ENCODE data around the gene ZNF491. TPM values are rescaled to one million over a fixed set of nuclear protein-coding genes. Genes with fewer than 3 reads are reported as not detected.

The ZNF491 gene
- total and polyA plus RNA-seq, 2 of the 8 experiments (the other 6 are each of a cell fraction or from before 2014, with no cell fraction given) = 0.18 to 0.78 TPM

DNA sequence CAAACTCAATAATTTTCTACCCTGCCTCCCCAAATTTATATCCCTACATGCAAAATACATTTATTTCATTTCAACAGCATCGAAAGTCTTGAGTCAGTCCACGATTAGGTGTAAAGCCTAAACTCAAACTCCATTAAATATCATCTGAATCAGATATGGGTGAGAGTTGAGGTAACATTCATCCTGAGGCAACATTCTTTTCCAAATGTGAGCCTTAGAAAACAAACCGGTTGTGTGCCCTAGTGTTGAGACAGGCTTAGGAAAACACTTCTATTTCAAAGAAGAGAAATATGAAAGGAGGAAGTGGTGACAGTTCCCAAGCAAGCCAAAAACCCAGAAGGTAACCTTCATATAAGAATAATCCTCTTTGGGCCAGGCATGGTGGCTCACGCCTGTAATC, 43.7 kb upstream of the ZNF491 start:
- no peaks in the 10 kb centered on the region for H3K27me3 ChIP-seq (replicated peaks in 1 of 4; ENCODE audit: control insufficient read depth in 3 of 4, extremely low read depth in 1 of 4, insufficient read depth in 3 of 4, low read length in 3 of 4)
- no peak overlapping the region for H3K4ac ChIP-seq (replicated peaks; ENCODE audit: insufficient read length, low read depth, low read length)
- H2AFZ ChIP-seq (ENCODE audit: low read length) = no peak overlapping the region
- 88% methylated on average over 4 of the region's 4 CpGs; no CpG with 5 or more reads in 1 of the 2 experiments for WGBS, 2 experiments (ENCODE audit: extremely low coverage in 1 of 2, insufficient coverage in 1 of 2, insufficient read length in 1 of 2, insufficient replicate concordance in 2 of 2, low coverage in 1 of 2, low lambda C conversion rate in 2 of 2, missing lambda C conversion rate in 1 of 2)
- no peak overlapping the region for H3K4me2 ChIP-seq (ENCODE audit: insufficient read depth in 1 of 2, low read depth in 2 of 2, low read length in 2 of 2)
- no peak overlapping the region for H4K8ac ChIP-seq (ENCODE audit: extremely low read depth, insufficient read depth, low read length)
- FAIRE-seq (no peak), DNase-seq (ENCODE audit: low read depth in 1 of 2, low spot score in 2 of 2) (no peak)
- no peak overlapping the region for H3K18ac ChIP-seq (ENCODE audit: extremely low read depth, low read length)
- POLR2A ChIA-PET (ENCODE audit: partially characterized antibody) = no interaction called here
- H2BK120ac ChIP-seq (replicated peaks; ENCODE audit: low read depth, low read length) = no peak overlapping the region
- no peak overlapping the region for H3K56ac ChIP-seq (replicated peaks; ENCODE audit: insufficient read length, low read depth, low read length)
- H4K91ac ChIP-seq (replicated peaks; ENCODE audit: insufficient read length, low read length) = no peak overlapping the region
- no peak overlapping the region for H2BK5ac ChIP-seq (ENCODE audit: low read depth, low read length)
- no peak overlapping the region for H2AK5ac ChIP-seq (ENCODE audit: low read depth, low read length)
- no peak overlapping the region for H2BK20ac ChIP-seq (ENCODE audit: low read length)
- no peak overlapping the region for H2BK15ac ChIP-seq (ENCODE audit: low read length)
- no peaks in the 10 kb centered on the region for H3K23me2 ChIP-seq (ENCODE audit: low read depth, low read length)
- TF ChIP-seq YY1 (IDR thresholded peaks at IDR 0.05; ENCODE audit: low read depth, low read length) (no peak), MAFK (IDR thresholded peaks at IDR 0.05; ENCODE audit: low read depth, low read length) (no peak), POLR2A (IDR thresholded peaks at IDR 0.05; ENCODE audit: control extremely low read depth in 1 of 2, low read depth in 2 of 2, low read length in 2 of 2) (no peak)
- no peaks in the 10 kb centered on the region for H3K79me1 ChIP-seq (ENCODE audit: low read depth, low read length)
- CTCF ChIA-PET (ENCODE audit: partially characterized antibody) = no interaction called here
- H3K79me2 ChIP-seq (ENCODE audit: control insufficient read depth in 1 of 2, insufficient read depth in 2 of 2, low read length in 2 of 2) = no peaks in the 10 kb centered on the region
- H3K27ac ChIP-seq (ENCODE audit: low read depth, low read length) = no peak overlapping the region
- no peak overlapping the region for H4K5ac ChIP-seq (ENCODE audit: insufficient read length, low read depth, low read length)
- no peaks in the 10 kb centered on the region for H3K4me1 ChIP-seq (replicated peaks in 1 of 4; ENCODE audit: control insufficient read depth in 3 of 4, insufficient read depth in 4 of 4, low read length in 3 of 4)
- no peaks in the 10 kb centered on the region for H3K36me3 ChIP-seq (ENCODE audit: control insufficient read depth in 2 of 4, insufficient read depth in 4 of 4, low read length in 3 of 4)
- H3K23ac ChIP-seq (ENCODE audit: insufficient read length) = no peak overlapping the region
- no peaks in the 10 kb centered on the region for H4K20me1 ChIP-seq (replicated peaks in 1 of 2; ENCODE audit: control insufficient read depth in 1 of 2, insufficient read depth in 2 of 2, low read length in 2 of 2)
- H3K14ac ChIP-seq (ENCODE audit: insufficient read length) = no peak overlapping the region
- H3K9me3 ChIP-seq (ENCODE audit: insufficient read depth in 2 of 2, low read depth in 1 of 2, low read length in 1 of 2) = peaks cover 27 to 28% of the 10 kb centered on the region in 2 experiments
- no peak overlapping the region for H2BK12ac ChIP-seq (ENCODE audit: low read depth, low read length)
- H3K9ac ChIP-seq (replicated peaks in 1 of 4; ENCODE audit: extremely low read depth in 1 of 4, low read depth in 3 of 4, low read length in 3 of 4) = no peak overlapping the region
- no peak overlapping the region for H3K4me3 ChIP-seq (ENCODE audit: extremely low read depth in 1 of 4, insufficient read depth in 2 of 4, low read depth in 3 of 4, low read length in 4 of 4)

All from H1 (cell line).